ENCODE data around the gene DENND6A. TPM values are rescaled to one million over a fixed set of nuclear protein-coding genes. Genes with fewer than 3 reads are reported as not detected.

Gene DENND6A
- total RNA-seq, result 10.6 and 11.1 TPM in 2 replicates

GRCh38 chr3:57692396-57693147 lies at the start of gene DENND6A:
TSS of gene DENND6A (minus strand) at chr3:57693077. CDS start at chr3:57693018, 59 bp downstream.

GRCh38 chr3:57597127-57597923 lies 95.6 kb downstream of the DENND6A start, which contains the start of gene ARF4:
TSS of gene ARF4 (minus strand) at chr3:57597344. CDS start at chr3:57597140, 204 bp downstream.

Other genes starting within 250 kb of the DENND6A start
- gene DNAH12, start 148.7 kb downstream of the DENND6A start, total RNA-seq, result under 0.01 TPM in 1 of 2 replicates, not detected in the other
- gene PDE12, start 136.8 kb downstream of the DENND6A start, total RNA-seq, result 17.1 and 21.0 TPM in 2 replicates
- gene ARF4, start 95.7 kb downstream of the DENND6A start, total RNA-seq, result 125 and 189 TPM in 2 replicates
- 28.7 and 28.8 TPM in 2 replicates for gene SLMAP, start 63.2 kb upstream of the DENND6A start, total RNA-seq